Measurements from ENCODE around the gene VANGL2. TPM values are rescaled to one million over a fixed set of nuclear protein-coding genes. Genes with fewer than 3 reads are reported as not detected.

The VANGL2 gene
- total RNA-seq, 6 experiments from 2014 or later = not detected

DNA sequence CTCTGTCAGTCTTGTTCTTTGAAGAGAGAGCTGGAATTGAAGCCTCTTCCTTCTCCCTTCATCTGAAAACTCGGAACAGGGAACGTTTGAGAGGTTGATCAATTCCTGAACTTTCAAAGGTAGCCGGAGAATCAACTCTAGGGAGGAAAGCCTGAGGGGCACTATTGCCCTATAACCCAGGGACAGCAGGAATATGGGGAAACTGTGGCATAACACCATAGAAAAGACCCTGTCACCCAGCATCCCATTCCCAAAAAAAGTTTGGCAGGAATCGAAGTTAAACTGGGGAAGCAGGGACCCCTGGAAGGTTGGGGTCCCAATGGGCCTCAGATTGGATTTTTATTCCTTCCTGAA is 38.6 kb upstream of the VANGL2 start:
- no peak overlapping the region for H3K27ac Mint-ChIP-seq
- no peaks in the 10 kb centered on the region for H3K9me3 Mint-ChIP-seq
- TF ChIP-seq, protein P1, sequence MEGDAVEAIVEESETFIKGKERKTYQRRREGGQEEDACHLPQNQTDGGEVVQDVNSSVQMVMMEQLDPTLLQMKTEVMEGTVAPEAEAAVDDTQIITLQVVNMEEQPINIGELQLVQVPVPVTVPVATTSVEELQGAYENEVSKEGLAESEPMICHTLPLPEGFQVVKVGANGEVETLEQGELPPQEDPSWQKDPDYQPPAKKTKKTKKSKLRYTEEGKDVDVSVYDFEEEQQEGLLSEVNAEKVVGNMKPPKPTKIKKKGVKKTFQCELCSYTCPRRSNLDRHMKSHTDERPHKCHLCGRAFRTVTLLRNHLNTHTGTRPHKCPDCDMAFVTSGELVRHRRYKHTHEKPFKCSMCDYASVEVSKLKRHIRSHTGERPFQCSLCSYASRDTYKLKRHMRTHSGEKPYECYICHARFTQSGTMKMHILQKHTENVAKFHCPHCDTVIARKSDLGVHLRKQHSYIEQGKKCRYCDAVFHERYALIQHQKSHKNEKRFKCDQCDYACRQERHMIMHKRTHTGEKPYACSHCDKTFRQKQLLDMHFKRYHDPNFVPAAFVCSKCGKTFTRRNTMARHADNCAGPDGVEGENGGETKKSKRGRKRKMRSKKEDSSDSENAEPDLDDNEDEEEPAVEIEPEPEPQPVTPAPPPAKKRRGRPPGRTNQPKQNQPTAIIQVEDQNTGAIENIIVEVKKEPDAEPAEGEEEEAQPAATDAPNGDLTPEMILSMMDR (IDR thresholded peaks at IDR 0.05) = no peak
- no peak for DNase-seq
- no peak overlapping the region for H3K4me3 Mint-ChIP-seq
- peaks cover 20% of the 10 kb centered on the region for H3K36me3 Mint-ChIP-seq (ENCODE audit: low read depth)
- peaks cover 2% of the 10 kb centered on the region; the same call in 1 of the 2 replicates for H3K27me3 Mint-ChIP-seq (ENCODE audit: insufficient read depth)
- H3K4me1 Mint-ChIP-seq (ENCODE audit: low read depth) = peaks cover 7% of the 10 kb centered on the region; the same call in 1 of the 2 replicates

DNA sequence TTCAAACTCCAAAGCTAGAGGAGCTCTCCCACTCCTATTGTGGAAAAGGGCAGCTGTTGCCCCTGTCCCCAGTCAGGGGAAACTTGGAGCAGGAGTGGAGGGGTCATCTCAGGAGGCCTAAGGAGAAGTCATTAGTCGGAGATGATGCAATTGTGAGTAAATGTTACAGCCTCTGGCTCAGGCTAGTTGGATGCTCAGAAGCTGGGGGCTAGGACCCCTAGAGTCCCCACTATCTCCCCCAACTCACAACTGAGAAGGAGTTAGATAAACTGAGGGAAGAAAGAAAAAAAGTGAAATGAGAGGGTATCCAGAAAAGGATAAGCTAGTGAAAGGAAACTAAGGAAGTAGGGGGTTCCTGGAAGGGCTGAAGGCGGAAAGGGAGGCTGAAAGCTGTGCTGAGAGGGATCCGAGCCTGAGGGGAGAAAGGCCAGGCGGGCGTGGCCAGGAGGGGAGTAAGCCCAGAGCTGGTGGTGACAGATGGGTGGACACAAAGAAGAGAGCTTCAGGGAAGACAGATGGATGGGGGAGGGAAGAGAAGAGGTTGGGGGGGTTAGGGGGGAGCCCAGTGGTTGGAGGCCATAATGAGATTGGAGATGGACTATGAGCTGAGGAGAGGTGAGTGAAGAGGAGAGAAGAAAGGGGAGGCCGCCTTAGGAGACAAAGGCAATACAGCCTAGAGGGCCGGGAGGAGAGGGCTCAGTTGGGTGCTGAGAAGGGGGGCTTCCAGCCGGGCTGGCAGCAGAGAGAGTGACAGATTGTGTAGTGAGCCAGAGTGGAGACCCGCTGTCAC is 38.0 kb upstream of the VANGL2 start:
- H3K9me3 Mint-ChIP-seq = no peaks in the 10 kb centered on the region
- H3K27ac Mint-ChIP-seq = no peak overlapping the region
- peaks cover 7% of the 10 kb centered on the region; the same call in 1 of the 2 replicates for H3K4me1 Mint-ChIP-seq (ENCODE audit: low read depth)
- no peak overlapping the region for H3K4me3 Mint-ChIP-seq
- TF ChIP-seq, protein P1 (IDR thresholded peaks at IDR 0.05) = no peak
- peaks cover 5% of the 10 kb centered on the region for H3K27me3 Mint-ChIP-seq (ENCODE audit: insufficient read depth)
- H3K36me3 Mint-ChIP-seq (ENCODE audit: low read depth) = peaks cover 17% of the 10 kb centered on the region
- DNase-seq = no peak

DNA sequence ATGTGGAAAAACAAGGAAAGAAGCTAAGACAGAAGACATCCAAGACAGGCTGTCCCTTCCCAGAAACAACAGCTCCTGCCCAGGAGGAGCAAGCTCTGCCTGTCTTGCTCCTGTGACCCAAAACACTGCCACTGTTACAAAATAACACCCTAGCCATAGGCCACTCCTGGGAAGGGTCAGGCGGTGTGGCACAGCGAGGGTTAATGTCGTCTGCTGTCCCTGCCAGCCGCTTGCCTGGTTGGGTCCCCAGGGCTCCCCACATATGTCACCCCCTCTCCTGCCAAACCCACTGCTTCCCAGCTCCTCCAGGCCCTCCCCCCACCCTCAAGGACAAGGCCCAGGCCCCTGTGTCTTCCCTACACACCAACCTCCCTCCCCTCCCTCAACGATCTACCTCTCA is 37.4 kb upstream of the VANGL2 start:
- H3K4me3 Mint-ChIP-seq = no peak overlapping the region
- H3K27me3 Mint-ChIP-seq (ENCODE audit: insufficient read depth) = peaks cover 10% of the 10 kb centered on the region
- TF ChIP-seq, protein P1 (IDR thresholded peaks at IDR 0.05) = no peak
- peaks cover 17% of the 10 kb centered on the region for H3K36me3 Mint-ChIP-seq (ENCODE audit: low read depth)
- H3K27ac Mint-ChIP-seq = no peak overlapping the region
- no peaks in the 10 kb centered on the region for H3K9me3 Mint-ChIP-seq
- peaks cover 2% of the 10 kb centered on the region; the same call in 1 of the 2 replicates for H3K4me1 Mint-ChIP-seq (ENCODE audit: low read depth)
- DNase-seq = no peak

DNA sequence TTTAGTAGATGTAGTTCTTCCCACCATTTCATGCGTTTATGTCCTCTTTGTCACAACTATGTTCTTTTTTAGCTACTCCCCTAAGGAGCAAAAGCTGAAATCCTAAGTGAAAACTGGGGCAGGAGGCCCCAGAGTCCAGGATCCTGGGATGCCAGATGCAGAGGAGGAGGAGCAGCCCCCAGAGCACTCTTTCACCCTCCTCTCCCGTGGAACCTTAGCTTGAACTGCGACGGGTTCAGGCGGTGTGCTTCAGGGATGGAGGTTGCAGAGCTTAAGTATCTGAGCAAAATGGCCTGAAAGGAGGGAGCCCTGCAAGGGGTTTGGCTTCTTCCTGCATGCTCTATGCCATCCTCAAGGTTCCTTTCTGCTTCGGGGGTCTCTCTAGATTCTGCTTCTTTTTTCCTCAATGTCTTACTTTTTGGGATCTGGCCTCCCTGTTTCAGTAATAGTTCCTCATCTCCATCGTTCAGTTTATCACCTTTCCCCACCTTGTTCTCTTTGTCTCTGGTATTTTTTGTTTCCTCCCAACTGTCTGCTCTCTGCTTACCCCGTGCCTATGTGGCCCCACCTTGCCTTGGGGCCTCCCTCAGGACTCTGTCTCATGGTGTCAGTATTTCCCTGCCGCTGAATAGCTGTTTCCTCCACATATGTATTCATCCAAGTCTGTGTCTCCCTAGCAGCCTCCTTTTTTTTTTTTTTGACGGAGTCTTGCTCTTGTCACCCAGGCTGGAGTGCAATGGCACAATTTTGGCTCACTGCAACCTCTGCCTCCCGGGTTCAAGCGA is 36.2 kb upstream of the VANGL2 start:
- H3K4me1 Mint-ChIP-seq (ENCODE audit: low read depth) = no peaks in the 10 kb centered on the region
- no peaks in the 10 kb centered on the region for H3K9me3 Mint-ChIP-seq
- 0 out of 2 replicates have a peak, but pooled peaks cover 10% of the 10 kb centered on the region for H3K36me3 Mint-ChIP-seq (ENCODE audit: low read depth)
- H3K4me3 Mint-ChIP-seq = no peak overlapping the region
- peaks cover 16% of the 10 kb centered on the region for H3K27me3 Mint-ChIP-seq (ENCODE audit: insufficient read depth)
- DNase-seq = no peak
- TF ChIP-seq, protein P1 (IDR thresholded peaks at IDR 0.05) = no peak
- no peak overlapping the region for H3K27ac Mint-ChIP-seq

DNA sequence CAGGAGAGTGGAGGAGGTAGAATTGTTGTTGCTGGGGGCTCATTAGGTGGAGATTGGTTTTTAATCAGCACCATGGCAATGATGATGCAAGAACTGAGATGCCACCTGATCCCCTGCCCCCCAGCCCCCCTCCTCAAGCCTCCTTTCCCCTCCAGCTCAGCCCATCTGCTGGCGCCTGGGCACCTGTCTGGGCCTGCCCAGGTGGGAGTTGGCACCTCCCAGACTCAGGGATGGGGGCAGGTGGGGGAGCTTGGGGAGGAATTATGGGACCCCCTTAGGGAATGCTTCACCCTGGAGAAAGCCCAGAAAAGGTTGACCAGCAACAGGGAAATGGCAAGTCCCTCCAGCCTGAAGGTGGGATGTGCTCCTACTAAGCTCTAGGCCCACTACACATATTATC is 35.0 kb upstream of the VANGL2 start:
- H3K4me3 Mint-ChIP-seq = no peak overlapping the region
- TF ChIP-seq, protein P1 (IDR thresholded peaks at IDR 0.05) = no peak
- H3K4me1 Mint-ChIP-seq (ENCODE audit: low read depth) = no peaks in the 10 kb centered on the region
- H3K36me3 Mint-ChIP-seq (ENCODE audit: low read depth) = 0 out of 2 replicates have a peak, but pooled peaks cover 5% of the 10 kb centered on the region
- H3K9me3 Mint-ChIP-seq = no peaks in the 10 kb centered on the region
- no peak overlapping the region for H3K27ac Mint-ChIP-seq
- peaks cover 21% of the 10 kb centered on the region for H3K27me3 Mint-ChIP-seq (ENCODE audit: insufficient read depth)
- no peak for DNase-seq

All from HFFc6 (cell line).